Measurements from ENCODE around the gene SPECC1L. TPM values are rescaled to one million over a fixed set of nuclear protein-coding genes. Genes with fewer than 3 reads are reported as not detected.

Gene SPECC1L
- total and polyA plus RNA-seq, 2 experiments from 2014 or later = 21.1 to 34.0 TPM

DNA sequence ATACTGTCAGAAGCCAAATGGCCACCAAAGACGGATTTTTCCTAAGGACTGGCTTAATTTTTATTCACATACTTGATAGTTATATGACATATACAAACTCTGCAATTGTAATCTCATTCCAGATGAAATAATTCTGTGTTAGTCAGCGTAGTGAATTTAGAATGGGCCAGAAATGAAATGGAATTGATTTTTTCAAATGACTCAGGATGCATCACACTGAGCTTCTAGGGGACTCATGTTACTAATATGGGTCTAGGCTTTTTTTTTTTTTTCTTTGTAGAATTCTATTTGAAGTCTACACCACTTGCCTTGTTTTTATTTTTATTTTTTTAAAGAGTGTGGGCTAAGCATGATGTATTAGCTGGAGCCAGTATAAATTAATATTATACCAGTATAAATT lies 62.7 kb downstream of the SPECC1L start:
- Histone ChIP-seq H3K9me3 (ENCODE audit: low read depth) (no peaks in the 10 kb centered on the region), H3K36me3 (ENCODE audit: low read depth) (peaks cover 56% of the 10 kb centered on the region), H3K27me3 (replicated peaks; ENCODE audit: insufficient read depth) (no peaks in the 10 kb centered on the region), H3K4me2 (ENCODE audit: unreplicated experiment) (peak overlapping the region; percentile 61), H4K20me1 (ENCODE audit: insufficient read depth) (no peaks in the 10 kb centered on the region), H3F3A (ENCODE audit: insufficient read depth) (peaks cover 34% of the 10 kb centered on the region), H3K9me2 (ENCODE audit: insufficient read depth) (no peaks in the 10 kb centered on the region), H3K4me1 (ENCODE audit: insufficient read depth) (peaks cover 26% of the 10 kb centered on the region), H3K4me3 (no peak overlapping the region), H3K27ac (peak overlapping the region; percentile 49), H3K79me2 (ENCODE audit: insufficient read depth) (peaks cover 45% of the 10 kb centered on the region), H2AFZ (no peak overlapping the region), H3K9ac (0 out of 2 replicates have a peak overlapping the region, but pooled peaks have one; percentile 11)
- in situ Hi-C loops (cut with MboI) = no loop called here
- TF ChIP-seq EZH2 (IDR thresholded peaks at IDR 0.05; ENCODE audit: insufficient read depth, poor library complexity, severe bottlenecking) = no peak
- no peak for TF ChIP-seq EZH2phosphoT487 (IDR thresholded peaks at IDR 0.05; ENCODE audit: insufficient read depth, low read depth)
- DNase-seq = peak; percentile 90
- WGBS, 2 experiments (ENCODE audit: low coverage in 1 of 2, low lambda C conversion rate in 2 of 2, missing lambda C conversion rate in 2 of 2) = 2 to 3% methylated on average over 2 of the region's 2 CpGs

DNA sequence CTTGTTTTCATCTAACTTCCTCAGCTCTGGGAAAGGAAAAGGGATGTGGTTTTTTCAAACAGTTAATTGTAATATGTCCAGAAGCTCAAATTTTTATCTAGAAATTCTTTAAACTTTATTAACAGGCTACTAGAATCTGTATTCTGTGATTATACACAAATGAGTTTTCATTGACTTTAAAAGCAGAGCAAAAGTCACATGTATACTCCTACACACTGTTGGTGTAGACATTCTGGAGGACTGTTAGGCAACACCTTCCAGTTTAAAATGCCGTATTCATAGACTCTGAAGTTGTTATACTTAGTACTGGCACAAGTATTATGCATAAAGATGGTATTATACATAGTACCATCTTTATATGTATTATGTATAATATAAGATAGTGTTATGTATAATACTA lies 64.9 kb downstream of the SPECC1L start:
- in situ Hi-C loops (cut with MboI) = no loop called here
- peak; percentile 38 for DNase-seq
- Histone ChIP-seq H3K9me2 (ENCODE audit: insufficient read depth) (no peaks in the 10 kb centered on the region), H3K9ac (no peak overlapping the region), H3K27ac (no peak overlapping the region), H3K4me3 (no peak overlapping the region), H2AFZ (no peak overlapping the region), H3K9me3 (ENCODE audit: low read depth) (no peaks in the 10 kb centered on the region), H3F3A (ENCODE audit: insufficient read depth) (peaks cover 53% of the 10 kb centered on the region), H3K4me1 (ENCODE audit: insufficient read depth) (peaks cover 41% of the 10 kb centered on the region), H3K36me3 (ENCODE audit: low read depth) (peaks cover 40% of the 10 kb centered on the region), H3K4me2 (ENCODE audit: unreplicated experiment) (no peak overlapping the region), H3K79me2 (ENCODE audit: insufficient read depth) (peaks cover 40% of the 10 kb centered on the region), H3K27me3 (replicated peaks; ENCODE audit: insufficient read depth) (no peaks in the 10 kb centered on the region), H4K20me1 (ENCODE audit: insufficient read depth) (no peaks in the 10 kb centered on the region)
- 84 to 88% methylated on average over 1 of the region's 1 CpG for WGBS, 2 experiments (ENCODE audit: low coverage in 1 of 2, low lambda C conversion rate in 2 of 2, missing lambda C conversion rate in 2 of 2)
- TF ChIP-seq EZH2phosphoT487 (IDR thresholded peaks at IDR 0.05; ENCODE audit: insufficient read depth, low read depth) (no peak), EZH2 (IDR thresholded peaks at IDR 0.05; ENCODE audit: insufficient read depth, poor library complexity, severe bottlenecking) (no peak)

DNA sequence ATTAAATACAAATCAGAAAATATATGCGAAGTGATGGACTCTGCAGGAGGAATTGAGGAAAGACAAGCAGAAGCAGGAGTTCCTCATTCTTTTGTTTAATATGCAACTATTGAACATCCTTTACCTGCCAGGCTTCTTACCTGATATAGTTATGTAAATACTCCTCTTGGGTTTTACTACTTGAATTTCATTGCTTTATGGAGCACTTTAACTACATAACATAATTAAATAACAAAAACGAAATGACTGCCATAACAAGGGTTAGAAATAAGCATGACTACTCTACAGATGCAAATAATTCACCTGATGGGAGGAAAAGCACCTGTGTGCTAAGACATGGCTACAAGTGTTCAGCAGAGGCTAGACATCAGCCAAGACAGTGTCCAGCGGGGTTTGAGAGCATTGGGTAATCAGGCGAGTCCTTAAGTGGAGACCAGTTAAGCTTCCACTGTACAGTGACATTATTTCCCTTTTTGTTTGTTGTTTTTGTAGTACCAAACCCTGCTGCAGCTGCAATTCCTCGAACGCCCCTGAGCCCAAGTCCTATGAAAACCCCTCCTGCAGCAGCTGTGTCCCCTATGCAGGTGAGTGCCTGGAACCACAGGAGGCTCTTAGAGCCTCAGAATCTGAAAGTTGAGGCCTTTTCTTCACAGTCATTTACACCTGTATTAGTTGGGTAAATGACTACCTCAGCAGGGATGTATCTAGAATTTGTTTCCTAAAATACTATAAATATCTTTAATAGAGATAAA lies 67.4 kb downstream of the SPECC1L start:
- 86% methylated on average over 6 of the region's 6 CpGs for WGBS, 2 experiments (ENCODE audit: low coverage in 1 of 2, low lambda C conversion rate in 2 of 2, missing lambda C conversion rate in 2 of 2)
- Histone ChIP-seq H3K4me1 (ENCODE audit: insufficient read depth) (peaks cover 23% of the 10 kb centered on the region), H3K79me2 (ENCODE audit: insufficient read depth) (peaks cover 40% of the 10 kb centered on the region), H3K4me2 (ENCODE audit: unreplicated experiment) (peak overlapping the region; percentile 56), H3F3A (ENCODE audit: insufficient read depth) (peaks cover 38% of the 10 kb centered on the region), H3K27me3 (replicated peaks; ENCODE audit: insufficient read depth) (no peaks in the 10 kb centered on the region), H2AFZ (no peak overlapping the region), H3K4me3 (no peak overlapping the region), H4K20me1 (ENCODE audit: insufficient read depth) (no peaks in the 10 kb centered on the region), H3K9me2 (ENCODE audit: insufficient read depth) (no peaks in the 10 kb centered on the region), H3K9ac (no peak overlapping the region), H3K9me3 (ENCODE audit: low read depth) (no peaks in the 10 kb centered on the region), H3K27ac (peak overlapping the region; percentile 60; the same call in 1 of the 2 replicates), H3K36me3 (ENCODE audit: low read depth) (peaks cover 40% of the 10 kb centered on the region)
- in situ Hi-C loops (cut with MboI) = no loop called here
- TF ChIP-seq EZH2 (IDR thresholded peaks at IDR 0.05; ENCODE audit: insufficient read depth, poor library complexity, severe bottlenecking) (no peak), EZH2phosphoT487 (IDR thresholded peaks at IDR 0.05; ENCODE audit: insufficient read depth, low read depth) (no peak)
- DNase-seq = no peak

DNA sequence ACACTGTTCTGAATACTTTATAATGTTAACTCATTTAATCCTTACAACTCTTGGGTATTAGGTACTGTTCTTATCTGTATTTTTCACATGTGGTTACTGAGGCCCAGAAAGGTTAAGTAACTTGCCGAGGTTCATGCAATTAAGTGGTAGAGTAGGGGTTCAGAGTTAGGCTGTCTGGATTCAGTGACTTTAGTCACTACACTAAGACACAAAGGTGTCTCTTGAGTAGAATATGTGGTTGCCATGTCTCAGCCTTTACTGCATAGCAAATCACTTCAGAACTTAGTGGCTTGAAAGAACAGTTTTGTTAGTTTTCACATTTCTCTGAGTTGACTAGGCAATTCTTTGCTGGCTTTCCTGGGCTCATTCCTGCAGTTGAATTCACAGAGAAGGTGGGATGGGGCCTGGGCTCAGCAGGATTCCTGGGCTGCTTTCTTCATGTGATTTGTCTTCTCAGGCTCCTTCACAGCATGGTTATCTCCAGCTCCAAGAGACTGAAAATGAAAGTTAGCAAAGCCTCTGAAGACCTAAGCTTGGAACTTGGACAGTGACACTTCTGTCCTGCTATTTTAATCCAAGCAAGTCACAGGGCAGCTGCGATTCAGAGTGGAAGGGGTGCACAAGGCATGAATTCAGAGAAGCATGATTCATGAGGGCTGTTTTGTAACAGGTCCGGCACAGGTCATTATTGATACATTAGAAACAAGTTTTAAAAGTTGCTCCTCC lies 68.3 kb downstream of the SPECC1L start:
- peak overlapping the region; percentile 42 for H3K4me3 ChIP-seq
- TF ChIP-seq EZH2 (IDR thresholded peaks at IDR 0.05; ENCODE audit: insufficient read depth, poor library complexity, severe bottlenecking) (no peak), EZH2phosphoT487 (IDR thresholded peaks at IDR 0.05; ENCODE audit: insufficient read depth, low read depth) (no peak)
- peak overlapping the region; percentile 60 for H3K27ac ChIP-seq
- H3K4me2 ChIP-seq (ENCODE audit: unreplicated experiment) = peak overlapping the region; percentile 56
- peaks cover 46% of the 10 kb centered on the region for H3K36me3 ChIP-seq (ENCODE audit: low read depth)
- H2AFZ ChIP-seq = no peak overlapping the region
- no peaks in the 10 kb centered on the region for H3K9me3 ChIP-seq (ENCODE audit: low read depth)
- H3K27me3 ChIP-seq (replicated peaks; ENCODE audit: insufficient read depth) = no peaks in the 10 kb centered on the region
- H3K9ac ChIP-seq = peak overlapping the region; percentile 51
- H4K20me1 ChIP-seq (ENCODE audit: insufficient read depth) = no peaks in the 10 kb centered on the region
- DNase-seq = peak; percentile 70
- H3K4me1 ChIP-seq (ENCODE audit: insufficient read depth) = peaks cover 17% of the 10 kb centered on the region
- no peaks in the 10 kb centered on the region for H3K9me2 ChIP-seq (ENCODE audit: insufficient read depth)
- WGBS, 2 experiments (ENCODE audit: low coverage in 1 of 2, low lambda C conversion rate in 2 of 2, missing lambda C conversion rate in 2 of 2) = 40 to 54% methylated on average over 3 of the region's 3 CpGs
- H3F3A ChIP-seq (ENCODE audit: insufficient read depth) = peaks cover 32% of the 10 kb centered on the region
- in situ Hi-C loops (cut with MboI) = no loop called here
- peaks cover 40% of the 10 kb centered on the region for H3K79me2 ChIP-seq (ENCODE audit: insufficient read depth)

Measured in GM23248 (cell line).